Neural cell (in vitro differentiated cells): ENCODE data around the gene RCOR3. TPM values are rescaled to one million over a fixed set of nuclear protein-coding genes. Genes with fewer than 3 reads are reported as not detected.

Source experiments
- H2AFZ ChIP-seq: fragments of 200-600, 300-800 bp; sonication (generic), shearing (Covaris generic); 2 replicates; pipeline ENCODE4 v1.6.0; 2014; ENCODE audit warnings: low read depth, mild to moderate bottlenecking, antibody characterized with exemption, low read length, moderate library complexity
- H3F3A ChIP-seq: fragments of 200-600 bp; shearing (Covaris generic); 2 replicates; pipeline ENCODE4 v1.6.1; 2016; ENCODE audit warnings: mild to moderate bottlenecking, moderate library complexity, mixed read lengths, antibody characterized with exemption, low read length; ENCODE audit not compliant: insufficient read depth, poor library complexity, severe bottlenecking
- H3K27ac ChIP-seq: fragments of 200-600, 300-800 bp; sonication (generic), shearing (Covaris generic); 2 replicates; pipeline ENCODE4 v1.5.1; 2014; ENCODE audit warnings: mild to moderate bottlenecking, low read length, moderate library complexity
- H3K27me3 ChIP-seq: fragments of 300-800, 200-600 bp; sonication (generic), shearing (Covaris generic); 2 replicates; pipeline ENCODE4 v1.6.0; 2014; ENCODE audit warnings: mild to moderate bottlenecking, low read depth, low read length, moderate library complexity; ENCODE audit not compliant: insufficient read depth
- H3K36me3 ChIP-seq: fragments of 300-800, 200-600 bp; sonication (generic), shearing (Covaris generic); 2 replicates; pipeline ENCODE4 v1.5.1; 2014; ENCODE audit warnings: mild to moderate bottlenecking, antibody characterized with exemption, low read length, moderate library complexity; ENCODE audit not compliant: insufficient read depth
- H3K4me2 ChIP-seq: fragments of 300-800, 200-600 bp; sonication (generic), shearing (Covaris generic); 2 replicates; pipeline ENCODE4 v1.6.0; 2014; ENCODE audit warnings: mild to moderate bottlenecking, low read length
- H3K4me3 ChIP-seq: fragments of 300-800, 200-600 bp; sonication (generic), shearing (Covaris generic); 2 replicates; pipeline ENCODE4 v1.5.1; 2014; ENCODE audit warnings: mild to moderate bottlenecking, low read length, moderate library complexity
- H3K79me2 ChIP-seq: fragments of 200-600 bp; shearing (Covaris generic); replicated peaks from 2 replicates; pipeline ENCODE4 v1.6.0; 2014; ENCODE audit warnings: mild to moderate bottlenecking, low read length, moderate library complexity; ENCODE audit not compliant: insufficient read depth
- H3K9ac ChIP-seq: fragments of 300-800, 200-600 bp; sonication (generic), shearing (Covaris generic); 2 replicates; pipeline ENCODE4 v1.6.1; 2016; ENCODE audit warnings: mild to moderate bottlenecking, low read length, mixed read lengths
- H3K9me2 ChIP-seq: fragments of 200-600 bp; shearing (Covaris generic); 2 replicates; pipeline ENCODE4 v1.6.1; 2016; ENCODE audit warnings: mild to moderate bottlenecking, low read length, mixed read lengths; ENCODE audit not compliant: insufficient read depth
- H3K9me3 ChIP-seq: fragments of 200-600, 300-800 bp; sonication (generic), shearing (Covaris generic); 2 replicates; pipeline ENCODE4 v1.6.1; 2016; ENCODE audit warnings: mild to moderate bottlenecking, mixed run types, low read length, moderate library complexity, mixed read lengths
- H4K20me1 ChIP-seq: fragments of 200-600 bp; shearing (Covaris generic); 2 replicates; pipeline ENCODE4 v1.6.1; 2016; ENCODE audit warnings: mild to moderate bottlenecking, mixed run types; ENCODE audit not compliant: insufficient read depth
- EP300 ChIP-seq: fragments of 450-650 bp; conservative IDR thresholded peaks from 2 replicates; pipeline ENCODE4 v1.6.1; 2014; ENCODE audit warnings: antibody characterized with exemption, mild to moderate bottlenecking, moderate library complexity; ENCODE audit not compliant: poor library complexity, severe bottlenecking
- EZH2 ChIP-seq: fragments of 200-600, 300-800 bp; shearing (Covaris generic), sonication (generic); IDR thresholded peaks from 2 replicates; pipeline ENCODE4 v1.6.1; 2014; ENCODE audit warnings: antibody characterized with exemption, low read length, borderline replicate concordance, mild to moderate bottlenecking; ENCODE audit not compliant: insufficient read depth, poor library complexity, severe bottlenecking
- MXI1 ChIP-seq: fragments of 450-650 bp; conservative IDR thresholded peaks from 2 replicates; pipeline ENCODE4 v1.6.1; 2014; ENCODE audit warnings: antibody characterized with exemption, mild to moderate bottlenecking; ENCODE audit not compliant: poor library complexity, severe bottlenecking
- POLR2AphosphoS5 ChIP-seq: IDR thresholded peaks from 2 replicates; pipeline ENCODE4 v1.6.1; 2012
- RAD21 ChIP-seq: fragments of 450-650 bp; conservative IDR thresholded peaks from 2 replicates; pipeline ENCODE4 v1.6.1; 2014; ENCODE audit warnings: antibody characterized with exemption, mild to moderate bottlenecking, moderate library complexity
- SMC3 ChIP-seq: fragments of 450-650 bp; conservative IDR thresholded peaks from 2 replicates; pipeline ENCODE4 v1.6.1; 2014; ENCODE audit warnings: antibody characterized with exemption, mild to moderate bottlenecking, moderate library complexity; ENCODE audit not compliant: poor library complexity
- TAF1 ChIP-seq: IDR thresholded peaks from 2 replicates; pipeline ENCODE4 v1.6.1; 2012; ENCODE audit warnings: low read depth
- polyA plus RNA-seq: library from polyadenylated mRNA; depleted of rRNA; stranded (reverse); fragments of >200 nt; gene quantifications from 2 replicates; pipeline ENCODE4 v1.2.3, GENCODE V29; 2014
- TF ChIP-seq, protein P1 (sequence below): fragments of 450-650 bp; IDR thresholded peaks from 2 replicates; pipeline ENCODE4 v1.5.1; 2014; ENCODE audit warnings: antibody characterized with exemption, mild to moderate bottlenecking, moderate library complexity; ENCODE audit not compliant: poor library complexity, severe bottlenecking
- TF ChIP-seq, protein P2 (sequence below): IDR thresholded peaks from 2 replicates; pipeline ENCODE4 v1.6.1; 2012; ENCODE audit warnings: borderline replicate concordance

Gene RCOR3
- polyA plus RNA-seq, 1 donor from 2014 or later, result 61.6 TPM

DNA sequence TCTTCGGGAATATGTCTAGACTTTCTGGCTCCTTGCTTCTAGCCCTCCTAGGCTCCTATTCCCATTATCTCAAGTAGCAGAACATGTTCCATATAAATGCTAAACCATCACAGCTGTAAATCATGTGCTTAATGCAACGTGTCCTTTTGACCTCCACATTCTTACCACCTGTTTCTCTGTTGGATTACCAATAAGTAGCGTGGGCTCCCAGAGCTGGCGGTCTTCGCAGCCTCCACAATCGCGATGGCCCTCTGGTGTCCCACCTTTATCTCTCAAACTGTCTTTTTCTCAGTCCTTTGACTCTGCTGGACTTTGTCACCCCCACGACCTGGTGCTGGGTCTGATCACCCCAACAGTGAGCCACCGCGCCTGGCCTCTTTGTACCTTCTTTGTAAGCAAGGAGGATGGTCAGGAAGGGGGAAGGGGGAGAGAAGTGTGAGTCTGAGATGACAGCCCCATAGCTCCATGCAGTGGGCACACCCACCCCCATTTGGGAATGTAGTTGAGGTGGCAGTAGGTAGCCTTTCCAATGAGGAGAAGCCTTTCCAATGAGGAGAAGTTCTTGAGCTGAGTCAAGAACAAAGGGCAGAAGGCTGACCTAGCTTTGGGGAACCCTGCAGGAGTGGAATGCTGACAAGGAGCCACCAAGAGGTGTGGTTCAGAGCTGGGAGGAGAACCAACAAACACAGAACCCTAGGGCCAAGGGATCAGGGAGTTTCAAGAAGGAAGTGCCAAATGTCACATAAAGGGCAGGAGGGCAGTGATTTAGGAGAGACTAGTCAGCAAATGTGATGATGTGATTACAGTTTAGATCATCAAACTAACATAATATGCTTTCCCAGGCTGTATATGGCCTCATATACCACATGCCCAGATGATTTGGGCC lies 81.7 kb downstream of the RCOR3 start:
- Histone ChIP-seq H3K9ac (no peak overlapping the region), H3K9me2 (no peaks in the 10 kb centered on the region), H4K20me1 (no peaks in the 10 kb centered on the region), H3K4me3 (no peak overlapping the region), H3K27ac (no peak overlapping the region), H3K27me3 (no peaks in the 10 kb centered on the region), H3K36me3 (no peaks in the 10 kb centered on the region), H3K9me3 (no peaks in the 10 kb centered on the region), H2AFZ (no peak overlapping the region), H3F3A (no peaks in the 10 kb centered on the region), H3K4me2 (no peak overlapping the region), H3K79me2 (no peaks in the 10 kb centered on the region)
- TF ChIP-seq POLR2AphosphoS5 (no peak), EZH2 (no peak), RAD21 (no peak), SMC3 (no peak), MXI1 (no peak), TAF1 (no peak)

DNA sequence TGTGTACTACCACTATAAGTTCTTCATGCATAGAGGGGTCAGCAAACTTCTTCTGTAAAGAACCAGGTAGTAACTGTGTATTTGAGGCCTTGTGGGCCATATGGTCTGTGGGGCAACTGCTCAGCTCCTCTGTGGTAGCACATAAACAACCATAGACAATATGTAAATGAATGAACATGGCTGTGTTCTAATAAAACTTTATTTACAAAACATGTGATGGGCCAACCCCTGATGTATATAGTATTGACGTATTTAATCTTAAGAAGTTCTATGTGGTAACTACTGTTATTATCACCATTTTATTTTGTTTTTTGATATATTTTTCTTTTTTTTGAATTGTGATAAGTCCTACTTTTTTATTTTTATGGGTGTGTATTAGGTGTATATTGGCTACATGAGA lies 82.8 kb downstream of the RCOR3 start:
- Histone ChIP-seq H3K27ac (no peak overlapping the region), H3K9ac (no peak overlapping the region), H3K27me3 (no peaks in the 10 kb centered on the region), H3K9me3 (no peaks in the 10 kb centered on the region), H3K4me3 (no peak overlapping the region), H3K36me3 (no peaks in the 10 kb centered on the region), H3F3A (no peaks in the 10 kb centered on the region), H3K4me2 (no peak overlapping the region), H3K9me2 (no peaks in the 10 kb centered on the region), H2AFZ (no peak overlapping the region), H4K20me1 (no peaks in the 10 kb centered on the region), H3K79me2 (no peaks in the 10 kb centered on the region)
- no peak for TF ChIP-seq MXI1
- TF ChIP-seq POLR2AphosphoS5, result no peak
- TF ChIP-seq EP300, result no peak
- TF ChIP-seq TAF1, result no peak
- no peak for TF ChIP-seq EZH2
- TF ChIP-seq, protein P1, sequence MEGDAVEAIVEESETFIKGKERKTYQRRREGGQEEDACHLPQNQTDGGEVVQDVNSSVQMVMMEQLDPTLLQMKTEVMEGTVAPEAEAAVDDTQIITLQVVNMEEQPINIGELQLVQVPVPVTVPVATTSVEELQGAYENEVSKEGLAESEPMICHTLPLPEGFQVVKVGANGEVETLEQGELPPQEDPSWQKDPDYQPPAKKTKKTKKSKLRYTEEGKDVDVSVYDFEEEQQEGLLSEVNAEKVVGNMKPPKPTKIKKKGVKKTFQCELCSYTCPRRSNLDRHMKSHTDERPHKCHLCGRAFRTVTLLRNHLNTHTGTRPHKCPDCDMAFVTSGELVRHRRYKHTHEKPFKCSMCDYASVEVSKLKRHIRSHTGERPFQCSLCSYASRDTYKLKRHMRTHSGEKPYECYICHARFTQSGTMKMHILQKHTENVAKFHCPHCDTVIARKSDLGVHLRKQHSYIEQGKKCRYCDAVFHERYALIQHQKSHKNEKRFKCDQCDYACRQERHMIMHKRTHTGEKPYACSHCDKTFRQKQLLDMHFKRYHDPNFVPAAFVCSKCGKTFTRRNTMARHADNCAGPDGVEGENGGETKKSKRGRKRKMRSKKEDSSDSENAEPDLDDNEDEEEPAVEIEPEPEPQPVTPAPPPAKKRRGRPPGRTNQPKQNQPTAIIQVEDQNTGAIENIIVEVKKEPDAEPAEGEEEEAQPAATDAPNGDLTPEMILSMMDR, result no peak
- TF ChIP-seq, protein P2, sequence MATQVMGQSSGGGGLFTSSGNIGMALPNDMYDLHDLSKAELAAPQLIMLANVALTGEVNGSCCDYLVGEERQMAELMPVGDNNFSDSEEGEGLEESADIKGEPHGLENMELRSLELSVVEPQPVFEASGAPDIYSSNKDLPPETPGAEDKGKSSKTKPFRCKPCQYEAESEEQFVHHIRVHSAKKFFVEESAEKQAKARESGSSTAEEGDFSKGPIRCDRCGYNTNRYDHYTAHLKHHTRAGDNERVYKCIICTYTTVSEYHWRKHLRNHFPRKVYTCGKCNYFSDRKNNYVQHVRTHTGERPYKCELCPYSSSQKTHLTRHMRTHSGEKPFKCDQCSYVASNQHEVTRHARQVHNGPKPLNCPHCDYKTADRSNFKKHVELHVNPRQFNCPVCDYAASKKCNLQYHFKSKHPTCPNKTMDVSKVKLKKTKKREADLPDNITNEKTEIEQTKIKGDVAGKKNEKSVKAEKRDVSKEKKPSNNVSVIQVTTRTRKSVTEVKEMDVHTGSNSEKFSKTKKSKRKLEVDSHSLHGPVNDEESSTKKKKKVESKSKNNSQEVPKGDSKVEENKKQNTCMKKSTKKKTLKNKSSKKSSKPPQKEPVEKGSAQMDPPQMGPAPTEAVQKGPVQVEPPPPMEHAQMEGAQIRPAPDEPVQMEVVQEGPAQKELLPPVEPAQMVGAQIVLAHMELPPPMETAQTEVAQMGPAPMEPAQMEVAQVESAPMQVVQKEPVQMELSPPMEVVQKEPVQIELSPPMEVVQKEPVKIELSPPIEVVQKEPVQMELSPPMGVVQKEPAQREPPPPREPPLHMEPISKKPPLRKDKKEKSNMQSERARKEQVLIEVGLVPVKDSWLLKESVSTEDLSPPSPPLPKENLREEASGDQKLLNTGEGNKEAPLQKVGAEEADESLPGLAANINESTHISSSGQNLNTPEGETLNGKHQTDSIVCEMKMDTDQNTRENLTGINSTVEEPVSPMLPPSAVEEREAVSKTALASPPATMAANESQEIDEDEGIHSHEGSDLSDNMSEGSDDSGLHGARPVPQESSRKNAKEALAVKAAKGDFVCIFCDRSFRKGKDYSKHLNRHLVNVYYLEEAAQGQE, result no peak
- no peak for TF ChIP-seq SMC3
